GM12892 (cell line): Measurements from ENCODE around the gene INSIG1.

Experiments used
- DNase-seq: peaks from one replicate; pipeline ENCODE4 v3.0.0; 2011; ENCODE audit not compliant: insufficient read length
- FAIRE-seq: peaks from 2 replicates; lab custom pipeline; 2011; peaks lifted over from hg19 to GRCh38; lab: Jason Lieb, UNC
- POLR2A ChIP-seq: IDR thresholded peaks from 2 replicates; pipeline ENCODE4 v1.6.1; 2011; ENCODE audit warnings: low read depth, low read length, control low read depth
- POLR2AphosphoS5 ChIP-seq: IDR thresholded peaks from 2 replicates; pipeline ENCODE4 v1.6.1; 2011; ENCODE audit warnings: low read depth, low read length, control low read depth
- TAF1 ChIP-seq: IDR thresholded peaks from 2 replicates; pipeline ENCODE4 v1.6.1; 2011; ENCODE audit warnings: low read depth, mild to moderate bottlenecking, control low read depth, low read length, borderline replicate concordance

The INSIG1 gene

DNA sequence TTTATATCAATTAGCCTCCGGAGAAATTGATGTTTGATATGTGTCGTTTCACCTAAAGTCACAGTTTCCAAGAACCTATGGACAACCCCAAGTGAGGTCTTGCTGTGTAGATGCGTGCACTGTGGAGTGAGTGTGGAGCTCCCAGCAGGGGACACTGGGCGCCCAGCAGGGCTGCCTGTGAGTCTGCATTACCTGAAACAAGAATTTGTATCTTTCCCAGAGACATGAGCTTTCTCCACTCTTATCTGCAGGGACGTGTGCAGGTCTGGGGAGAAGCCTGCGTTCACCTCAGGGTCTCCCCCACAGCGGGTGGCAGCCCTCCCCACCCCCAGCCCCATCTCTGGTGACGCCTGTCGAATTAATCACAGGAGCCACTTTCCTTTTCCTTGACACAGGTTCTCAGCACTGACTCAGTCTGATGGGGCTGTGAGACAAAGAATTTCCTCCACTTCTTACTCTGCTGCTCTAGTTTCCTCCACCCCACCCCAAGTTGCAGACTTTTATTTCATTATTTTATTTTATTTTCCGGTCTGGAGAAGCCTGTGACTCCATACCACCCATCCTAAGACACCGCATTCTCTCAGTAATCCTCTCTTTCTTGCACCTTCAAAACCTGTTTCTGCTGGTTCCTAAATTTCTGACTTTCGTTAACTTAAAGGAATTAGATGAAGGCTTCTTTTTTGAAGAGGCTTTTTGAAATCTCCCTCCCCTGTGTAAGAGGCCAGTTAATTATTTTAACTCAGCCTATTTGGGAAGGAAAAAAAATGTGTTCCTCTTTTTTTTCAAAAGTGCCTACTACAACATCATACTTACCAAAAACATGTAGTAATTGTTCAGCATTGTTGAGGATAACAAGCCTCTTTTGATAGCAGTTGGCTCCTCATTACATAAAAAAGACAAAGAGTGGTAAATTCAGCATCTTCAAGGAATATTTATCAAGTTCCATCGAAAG lies 17.0 kb upstream of the INSIG1 start:
- TF ChIP-seq POLR2A (no peak), POLR2AphosphoS5 (no peak), TAF1 (no peak)
- FAIRE-seq (no peak), DNase-seq (no peak)

- TF ChIP-seq POLR2AphosphoS5 (no peak), TAF1 (no peak), POLR2A (no peak)
- FAIRE-seq, result no peak
- DNase-seq, result no peak
Observed at GRCh38 chr7:155281398-155281969, 16.2 kb upstream of the INSIG1 start.

- DNase-seq, result no peak
- FAIRE-seq, result no peak
- TF ChIP-seq TAF1 (no peak), POLR2A (no peak), POLR2AphosphoS5 (no peak)
Observed at GRCh38 chr7:155282671-155283070, 15.0 kb upstream of the INSIG1 start.

DNA sequence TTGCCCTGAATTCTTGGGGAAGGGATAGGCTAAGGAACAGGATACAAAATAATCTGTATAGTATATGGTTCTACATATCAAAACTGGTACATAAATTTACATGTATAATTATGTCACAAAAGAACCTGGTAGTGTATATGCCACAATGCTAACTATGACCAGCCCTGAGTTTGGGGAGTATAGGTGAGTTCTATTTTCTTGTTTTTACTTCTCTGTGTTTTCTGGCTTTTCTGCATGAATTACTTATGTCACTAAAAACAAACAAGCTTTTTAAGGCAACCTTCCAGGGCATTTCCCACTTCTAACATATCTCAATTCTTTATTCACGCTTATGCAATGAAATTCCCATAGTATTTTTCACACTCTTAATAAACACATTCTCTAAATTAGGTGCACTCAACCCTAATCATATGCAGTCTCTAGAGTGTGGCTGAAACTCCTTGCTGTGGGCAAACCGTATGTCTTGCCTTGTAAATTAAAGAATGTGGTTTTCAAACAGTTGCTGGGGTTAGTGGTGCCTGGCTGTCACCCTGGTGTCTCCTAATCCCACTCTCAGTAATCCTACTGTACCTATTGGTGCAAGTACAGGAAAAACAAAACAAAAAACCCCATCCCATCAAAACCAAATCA lies 14.0 kb upstream of the INSIG1 start:
- no peak for FAIRE-seq
- TF ChIP-seq POLR2A, result no peak
- no peak for TF ChIP-seq TAF1
- TF ChIP-seq POLR2AphosphoS5, result no peak
- no peak for DNase-seq

GRCh38 chr7:155284496-155285274 lies 13.0 kb upstream of the INSIG1 start:
- FAIRE-seq (no peak), DNase-seq (no peak)
- TF ChIP-seq TAF1, result no peak
- no peak for TF ChIP-seq POLR2AphosphoS5
- no peak for TF ChIP-seq POLR2A

DNA sequence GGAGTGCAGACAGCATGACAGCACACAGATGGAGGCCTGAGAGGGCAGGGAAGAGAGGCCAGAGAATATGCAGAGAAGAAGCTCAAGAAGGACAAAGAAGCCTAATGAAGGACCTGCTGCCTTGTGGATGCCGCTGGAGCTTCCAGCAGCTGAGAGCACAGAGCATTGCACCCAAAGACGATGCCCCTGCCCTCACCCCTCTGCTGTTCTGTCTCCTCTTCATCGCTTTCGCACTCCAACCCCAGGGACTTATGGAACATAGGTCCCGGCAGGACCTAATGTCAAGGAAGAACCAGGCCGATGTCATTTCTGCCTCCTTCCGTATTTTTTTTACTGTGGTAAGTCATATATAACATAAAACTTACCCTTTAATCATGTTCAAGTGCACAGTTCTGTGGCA lies 12.3 kb upstream of the INSIG1 start:
- DNase-seq (no peak), FAIRE-seq (no peak)
- TF ChIP-seq POLR2AphosphoS5 (no peak), POLR2A (no peak), TAF1 (no peak)

DNA sequence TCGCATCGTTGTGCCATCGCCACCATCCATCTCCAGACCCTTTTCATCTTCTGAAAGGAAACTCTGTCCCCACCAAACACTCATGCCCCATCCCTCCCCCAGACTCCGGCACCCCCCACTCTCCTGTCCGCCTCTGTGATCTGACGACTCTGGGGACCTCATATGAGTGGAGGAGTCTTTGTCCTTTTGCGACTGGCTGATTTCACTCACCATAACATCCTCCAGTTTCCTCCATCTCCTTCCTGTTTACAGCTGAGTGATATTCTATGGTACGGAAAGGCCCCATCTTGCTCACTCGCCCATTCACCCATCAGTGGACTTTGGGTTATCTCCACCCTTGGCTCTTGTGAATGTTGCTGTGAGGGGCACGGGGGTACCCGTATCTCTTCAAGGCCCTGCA lies 11.8 kb upstream of the INSIG1 start:
- no peak for FAIRE-seq
- DNase-seq, result no peak
- TF ChIP-seq POLR2A (no peak), TAF1 (no peak), POLR2AphosphoS5 (no peak)

DNA sequence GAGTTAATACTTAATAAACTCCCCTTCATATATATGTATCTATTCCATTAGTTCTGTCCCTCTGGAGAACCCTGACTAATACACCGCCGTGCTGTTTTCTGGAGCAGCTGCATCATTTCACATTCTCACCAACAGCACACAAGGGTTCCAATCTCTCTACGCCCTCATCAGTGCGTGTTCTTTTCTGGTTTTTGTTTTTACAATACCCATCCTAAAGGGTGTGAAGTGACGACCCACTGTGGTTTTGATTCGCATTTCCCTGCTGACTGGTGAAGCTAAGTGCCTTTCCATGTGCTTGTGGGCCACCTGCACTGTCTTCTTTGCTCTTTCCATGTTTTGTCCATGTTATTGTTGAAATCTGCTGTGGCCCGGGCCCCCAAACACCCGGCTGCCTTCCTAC lies 11.0 kb upstream of the INSIG1 start:
- TF ChIP-seq POLR2A, result no peak
- no peak for TF ChIP-seq POLR2AphosphoS5
- no peak for TF ChIP-seq TAF1
- FAIRE-seq, result no peak
- DNase-seq, result no peak

DNA sequence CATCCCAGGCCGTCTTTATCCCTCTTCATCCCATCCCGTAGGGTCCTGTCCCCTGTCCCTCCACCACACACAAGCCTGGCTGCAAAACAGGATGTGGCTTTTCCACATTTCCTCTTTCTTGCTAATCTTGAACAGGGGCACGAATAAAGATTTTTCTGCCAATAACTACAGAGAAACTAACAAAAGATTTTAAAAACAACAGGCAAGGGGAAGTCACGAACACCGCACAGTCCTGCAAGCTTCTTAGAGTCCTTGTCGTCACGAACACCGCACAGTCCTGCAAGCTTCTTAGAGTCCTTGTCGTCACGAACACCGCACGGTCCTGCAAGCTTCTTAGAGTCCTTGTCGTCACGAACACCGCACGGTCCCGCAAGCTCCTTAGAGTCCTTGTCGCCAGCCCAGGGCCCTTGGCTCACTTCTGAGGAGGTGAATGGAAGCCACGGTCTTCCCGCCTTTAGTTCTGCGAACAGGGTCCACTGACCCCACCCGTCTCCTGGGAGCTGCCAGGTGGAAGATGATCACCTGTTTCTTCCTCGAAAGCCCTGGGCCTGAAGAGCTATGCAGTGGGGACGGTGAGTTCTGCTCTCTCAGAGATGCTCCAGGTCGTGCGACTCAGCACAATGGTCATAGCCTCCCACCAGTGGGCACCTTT lies 10.3 kb upstream of the INSIG1 start:
- no peak for TF ChIP-seq POLR2AphosphoS5
- TF ChIP-seq TAF1, result no peak
- FAIRE-seq, result no peak
- no peak for DNase-seq

- FAIRE-seq (no peak), DNase-seq (no peak)
- no peak for TF ChIP-seq TAF1
- no peak for TF ChIP-seq POLR2A
- no peak for TF ChIP-seq POLR2AphosphoS5
Observed at GRCh38 chr7:155288055-155288454, 9.6 kb upstream of the INSIG1 start.

DNA sequence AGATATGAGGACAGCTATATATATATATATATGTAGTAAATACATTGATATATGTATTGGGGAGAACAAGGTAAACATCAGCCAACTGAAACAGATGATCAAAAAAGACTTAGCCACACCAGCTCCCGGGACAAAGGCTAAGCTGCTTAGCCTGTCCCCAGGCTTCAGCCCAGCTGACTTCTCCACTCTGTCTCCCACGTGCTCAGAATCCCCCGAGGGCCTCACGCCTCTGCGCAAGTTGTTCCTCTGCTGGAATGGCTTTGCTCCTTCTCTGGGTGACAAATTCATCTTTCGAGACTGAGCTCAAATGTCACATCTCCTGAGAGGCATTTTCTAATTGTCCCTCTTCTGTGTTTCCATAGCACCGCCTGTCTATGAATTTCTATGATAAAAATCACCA lies 8.6 kb upstream of the INSIG1 start:
- TF ChIP-seq TAF1 (no peak), POLR2AphosphoS5 (no peak), POLR2A (no peak)
- DNase-seq (no peak), FAIRE-seq (no peak)
